Nephron progenitor cell (in vitro differentiated cells): ENCODE data around the gene HNRNPAB.

Experiments used
- DNase-seq: peaks from one replicate; pipeline ENCODE4 v3.0.0; 2021
- H3K27ac Mint-ChIP-seq: 2 replicates; pipeline ENCODE4 v1.8.0; 2021; ENCODE audit warnings: mild to moderate bottlenecking, moderate library complexity, mixed read lengths
- H3K27me3 Mint-ChIP-seq: 2 replicates; pipeline ENCODE4 v1.8.0; 2021; ENCODE audit warnings: mild to moderate bottlenecking, low read depth, mixed read lengths; ENCODE audit not compliant: poor library complexity
- H3K36me3 Mint-ChIP-seq: 2 replicates; pipeline ENCODE4 v1.8.0; 2021; ENCODE audit warnings: low read depth, mixed read lengths
- H3K4me1 Mint-ChIP-seq: 2 replicates; pipeline ENCODE4 v1.8.0; 2021; ENCODE audit warnings: mixed read lengths
- H3K4me3 Mint-ChIP-seq: 2 replicates; pipeline ENCODE4 v1.8.0; 2021; ENCODE audit warnings: mild to moderate bottlenecking, moderate library complexity, mixed read lengths
- H3K9me3 Mint-ChIP-seq: 2 replicates; pipeline ENCODE4 v1.8.0; 2021; ENCODE audit warnings: mild to moderate bottlenecking, moderate library complexity, mixed read lengths
- CTCF ChIP-seq: fragments of 200-600 bp; sonication (generic); IDR thresholded peaks from 2 replicates; pipeline ENCODE4 v1.5.0; 2021; ENCODE audit warnings: antibody characterized with exemption

The HNRNPAB gene

GRCh38 chr5:178211095-178212048, 7.0 kb downstream of the HNRNPAB start:
- peak overlapping the region; percentile 91 for H3K27ac Mint-ChIP-seq
- peaks cover 6% of the 10 kb centered on the region for H3K27me3 Mint-ChIP-seq
- H3K9me3 Mint-ChIP-seq, result no peaks in the 10 kb centered on the region
- DNase-seq, result no peak
- no peak for TF ChIP-seq CTCF
- peaks cover 70% of the 10 kb centered on the region for H3K36me3 Mint-ChIP-seq
- no peak overlapping the region for H3K4me3 Mint-ChIP-seq
- H3K4me1 Mint-ChIP-seq, result peaks cover 19% of the 10 kb centered on the region

GRCh38 chr5:178212241-178213002, 8.1 kb downstream of the HNRNPAB start:
- Mint-ChIP-seq H3K4me3 (no peak overlapping the region), H3K27me3 (peaks cover 6% of the 10 kb centered on the region), H3K4me1 (peaks cover 8% of the 10 kb centered on the region), H3K27ac (peak overlapping the region; percentile 80), H3K9me3 (no peaks in the 10 kb centered on the region), H3K36me3 (peaks cover 70% of the 10 kb centered on the region)
- no peak for TF ChIP-seq CTCF
- DNase-seq, result no peak

- peaks cover 67% of the 10 kb centered on the region for H3K36me3 Mint-ChIP-seq
- H3K4me1 Mint-ChIP-seq, result peaks cover 2% of the 10 kb centered on the region
- DNase-seq, result no peak
- no peak overlapping the region for H3K4me3 Mint-ChIP-seq
- H3K27me3 Mint-ChIP-seq, result peaks cover 6% of the 10 kb centered on the region
- TF ChIP-seq CTCF, result no peak
- no peaks in the 10 kb centered on the region for H3K9me3 Mint-ChIP-seq
- no peak overlapping the region for H3K27ac Mint-ChIP-seq
Measured at GRCh38 chr5:178213003-178213461, 8.7 kb downstream of the HNRNPAB start.

GRCh38 chr5:178213748-178214151, 9.4 kb downstream of the HNRNPAB start:
- Mint-ChIP-seq H3K9me3 (no peaks in the 10 kb centered on the region), H3K36me3 (peaks cover 67% of the 10 kb centered on the region), H3K27ac (peak overlapping the region; percentile 82), H3K27me3 (peaks cover 6% of the 10 kb centered on the region), H3K4me1 (no peaks in the 10 kb centered on the region), H3K4me3 (no peak overlapping the region)
- TF ChIP-seq CTCF, result no peak
- DNase-seq, result no peak

GRCh38 chr5:178214160-178214803, 9.9 kb downstream of the HNRNPAB start:
- Mint-ChIP-seq H3K4me3 (no peak overlapping the region), H3K36me3 (peaks cover 67% of the 10 kb centered on the region)

More at GRCh38 chr5:178214160-178214803, 9.9 kb downstream of the HNRNPAB start:
- Mint-ChIP-seq H3K27me3 (peaks cover 4% of the 10 kb centered on the region), H3K9me3 (no peaks in the 10 kb centered on the region), H3K4me1 (no peaks in the 10 kb centered on the region), H3K27ac (peak overlapping the region; percentile 82)
- no peak for TF ChIP-seq CTCF
- DNase-seq, result no peak
